Endodermal cell (in vitro differentiated cells): ENCODE results near the gene ZNF552. TPM values are rescaled to one million over a fixed set of nuclear protein-coding genes. Genes with fewer than 3 reads are reported as not detected.

Experiments used
- DNase-seq: peaks from one replicate; pipeline ENCODE4 v3.0.0-alpha.2; 2017
- H3K27ac ChIP-seq: 2 replicates; pipeline ENCODE4 v1.5.1; 2013; ENCODE audit warnings: mild to moderate bottlenecking, low read depth, low read length, moderate library complexity
- H3K27me3 ChIP-seq: 2 replicates; pipeline ENCODE4 v1.6.1; 2013; ENCODE audit warnings: mild to moderate bottlenecking, low read length, moderate library complexity; ENCODE audit not compliant: insufficient read depth, control insufficient read depth, poor library complexity, severe bottlenecking
- H3K36me3 ChIP-seq: 2 replicates; pipeline ENCODE4 v1.7.0; 2013; ENCODE audit warnings: mild to moderate bottlenecking, low read length, moderate library complexity; ENCODE audit not compliant: control insufficient read depth, insufficient read depth
- H3K4me1 ChIP-seq: one replicate; pipeline ENCODE4 v1.7.0; 2013; ENCODE audit warnings: low read length; ENCODE audit not compliant: control insufficient read depth, insufficient read depth
- H3K4me3 ChIP-seq: 2 replicates; pipeline ENCODE4 v1.5.1; 2013; ENCODE audit warnings: mild to moderate bottlenecking, low read length, moderate library complexity
- H3K9ac ChIP-seq: 2 replicates; pipeline ENCODE4 v1.6.1; 2013; ENCODE audit warnings: mild to moderate bottlenecking, low read length, moderate library complexity; ENCODE audit not compliant: poor library complexity, severe bottlenecking; ENCODE audit errors: extremely low read depth
- H3K9me3 ChIP-seq: 2 replicates; pipeline ENCODE4 v1.6.1; 2013; ENCODE audit warnings: mild to moderate bottlenecking, low read length, moderate library complexity; ENCODE audit not compliant: control insufficient read depth
- H3K27ac Mint-ChIP-seq: 2 replicates; pipeline ENCODE4 v1.8.0; 2020; ENCODE audit warnings: mixed read lengths
- H3K27me3 Mint-ChIP-seq: 2 replicates; pipeline ENCODE4 v1.8.0; 2021; ENCODE audit warnings: mild to moderate bottlenecking, mixed read lengths; ENCODE audit not compliant: insufficient read depth
- H3K36me3 Mint-ChIP-seq: 2 replicates; pipeline ENCODE4 v1.8.0; 2020; ENCODE audit warnings: low read depth, mixed read lengths
- H3K4me1 Mint-ChIP-seq: 2 replicates; pipeline ENCODE4 v1.8.0; 2020; ENCODE audit warnings: mixed read lengths
- H3K4me3 Mint-ChIP-seq: 2 replicates; pipeline ENCODE4 v1.8.0; 2020; ENCODE audit warnings: mild to moderate bottlenecking, moderate library complexity, mixed read lengths
- H3K9me3 Mint-ChIP-seq: 2 replicates; pipeline ENCODE4 v1.8.0; 2020; ENCODE audit warnings: mild to moderate bottlenecking, mixed read lengths
- WGBS, 2 experiments: methylation state at CpG; one replicate each; pipeline versions ENCODE4 v1.1.5 to v1.1.7; 2013; ENCODE audit warnings: missing lambda C conversion rate in 2 of 2, mixed read lengths in 1 of 2; ENCODE audit not compliant: insufficient coverage in 1 of 2, insufficient read length in 1 of 2; 5-methylcytosine and 5-hydroxymethylcytosine counted together
- total RNA-seq, 2 donors: library from RNA; stranded (reverse); fragmentation: NEBNext Ultra II Directional in 1 of 2; extraction: Animal tissue kit (Norgen Biotek cat#: 25700) in 1 of 2; gene quantifications; 2 replicates in 1 of 2; 3 replicates in 1 of 2; pipeline ENCODE4 v1.2.1, GENCODE V29; 2021
- TF ChIP-seq, protein P1 (sequence below): fragments of 200-600 bp; sonication (generic); conservative IDR thresholded peaks from 2 replicates; pipeline ENCODE4 v1.5.0; 2021; ENCODE audit warnings: antibody characterized with exemption, mild to moderate bottlenecking

Gene ZNF552
- total RNA-seq, 2 donors from 2014 or later = 17.4 to 18.8 TPM

GRCh38 chr19:57759096-57759495 lies 55.6 kb downstream of the ZNF552 start:
- Histone ChIP-seq H3K4me1 (no peaks in the 10 kb centered on the region), H3K9ac (no peak overlapping the region), H3K4me3 (no peak overlapping the region), H3K27me3 (no peaks in the 10 kb centered on the region), H3K9me3 (peaks cover 13% of the 10 kb centered on the region), H3K36me3 (peaks cover 56% of the 10 kb centered on the region), H3K27ac (no peak overlapping the region)
- Mint-ChIP-seq H3K36me3 (peaks cover 75% of the 10 kb centered on the region), H3K27ac (no peak overlapping the region), H3K4me3 (no peak overlapping the region), H3K27me3 (no peaks in the 10 kb centered on the region), H3K4me1 (no peaks in the 10 kb centered on the region), H3K9me3 (peaks cover 22% of the 10 kb centered on the region)
- DNase-seq = no peak
- 85 to 98% methylated on average over 2 of the region's 2 CpGs for WGBS, 2 experiments
- TF ChIP-seq, protein P1, sequence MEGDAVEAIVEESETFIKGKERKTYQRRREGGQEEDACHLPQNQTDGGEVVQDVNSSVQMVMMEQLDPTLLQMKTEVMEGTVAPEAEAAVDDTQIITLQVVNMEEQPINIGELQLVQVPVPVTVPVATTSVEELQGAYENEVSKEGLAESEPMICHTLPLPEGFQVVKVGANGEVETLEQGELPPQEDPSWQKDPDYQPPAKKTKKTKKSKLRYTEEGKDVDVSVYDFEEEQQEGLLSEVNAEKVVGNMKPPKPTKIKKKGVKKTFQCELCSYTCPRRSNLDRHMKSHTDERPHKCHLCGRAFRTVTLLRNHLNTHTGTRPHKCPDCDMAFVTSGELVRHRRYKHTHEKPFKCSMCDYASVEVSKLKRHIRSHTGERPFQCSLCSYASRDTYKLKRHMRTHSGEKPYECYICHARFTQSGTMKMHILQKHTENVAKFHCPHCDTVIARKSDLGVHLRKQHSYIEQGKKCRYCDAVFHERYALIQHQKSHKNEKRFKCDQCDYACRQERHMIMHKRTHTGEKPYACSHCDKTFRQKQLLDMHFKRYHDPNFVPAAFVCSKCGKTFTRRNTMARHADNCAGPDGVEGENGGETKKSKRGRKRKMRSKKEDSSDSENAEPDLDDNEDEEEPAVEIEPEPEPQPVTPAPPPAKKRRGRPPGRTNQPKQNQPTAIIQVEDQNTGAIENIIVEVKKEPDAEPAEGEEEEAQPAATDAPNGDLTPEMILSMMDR = no peak

DNA sequence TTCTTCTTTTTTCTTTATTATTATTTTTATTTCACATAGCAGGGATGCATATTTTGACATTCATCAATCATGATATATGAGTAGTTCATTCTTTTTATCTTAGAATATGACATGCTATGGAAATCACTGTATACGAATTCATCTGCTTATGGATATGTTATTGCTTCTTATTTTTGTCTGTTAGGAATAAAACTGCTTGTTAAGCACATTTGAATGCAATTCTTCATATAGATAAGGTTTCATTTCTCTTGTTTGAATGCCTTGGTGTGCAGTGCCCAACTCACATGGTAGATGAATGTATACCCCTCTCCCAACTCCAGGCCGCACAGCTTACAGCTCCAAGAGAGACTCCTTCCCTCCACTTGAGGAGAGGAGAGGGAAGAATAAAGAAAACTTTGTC lies 56.8 kb downstream of the ZNF552 start:
- Histone ChIP-seq H3K27ac (no peak overlapping the region), H3K4me1 (no peaks in the 10 kb centered on the region), H3K27me3 (no peaks in the 10 kb centered on the region), H3K4me3 (no peak overlapping the region), H3K9me3 (peaks cover 24% of the 10 kb centered on the region), H3K36me3 (peaks cover 68% of the 10 kb centered on the region), H3K9ac (no peak overlapping the region)
- Mint-ChIP-seq H3K27ac (no peak overlapping the region), H3K4me3 (no peak overlapping the region), H3K36me3 (peaks cover 76% of the 10 kb centered on the region), H3K27me3 (no peaks in the 10 kb centered on the region), H3K9me3 (peaks cover 29% of the 10 kb centered on the region), H3K4me1 (no peaks in the 10 kb centered on the region)
- 95% methylated on average over 2 of the region's 2 CpGs; no CpG with 5 or more reads in 1 of the 2 experiments for WGBS, 2 experiments
- no peak for DNase-seq
- TF ChIP-seq, protein P1 = no peak

Other genes with a start within 250 kb of the ZNF552 start
- 1 to 10 TPM; 8.0 to 9.1 TPM for gene ZNF416, start 236.0 kb downstream of the ZNF552 start, total RNA-seq
- 10 to 100 TPM; 15.8 to 25.7 TPM for gene ZIK1, start 230.8 kb downstream of the ZNF552 start, total RNA-seq
- 10 to 100 TPM in 1 of 2 donors, 1 to 10 TPM in 1; 5.6 to 10.1 TPM for gene ZNF530, start 215.0 kb downstream of the ZNF552 start, total RNA-seq
- 10 to 100 TPM; 30.8 to 37.5 TPM for gene ZNF134, start 200.7 kb downstream of the ZNF552 start, total RNA-seq
- gene ZNF211, start 181.7 kb downstream of the ZNF552 start, total RNA-seq = 10 to 100 TPM; 17.4 to 20.7 TPM
- gene ZSCAN4, start 146.0 kb downstream of the ZNF552 start, total RNA-seq = not detected
- 10 to 100 TPM; 15.2 to 19.0 TPM for gene ZNF551, start 132.9 kb downstream of the ZNF552 start, total RNA-seq
- gene ZNF154, start 105.7 kb downstream of the ZNF552 start, total RNA-seq = 10 to 100 TPM; 15.9 to 21.2 TPM
- 1 to 10 TPM; 6.0 to 9.6 TPM for gene ZNF671, start 87.3 kb downstream of the ZNF552 start, total RNA-seq
- 10 to 100 TPM; 16.2 to 21.4 TPM for gene ZNF776, start 68.1 kb downstream of the ZNF552 start, total RNA-seq
- gene ZNF586, start 45.2 kb downstream of the ZNF552 start, total RNA-seq = 10 to 100 TPM; 15.1 to 17.0 TPM
- 10 to 100 TPM; 37.0 to 39.9 TPM for gene ZNF587B, start 15.4 kb upstream of the ZNF552 start, total RNA-seq
- gene ZNF587, start 34.9 kb upstream of the ZNF552 start, total RNA-seq = 10 to 100 TPM; 64.1 to 98.1 TPM
- gene ZNF814, start 74.1 kb upstream of the ZNF552 start, total RNA-seq = 10 to 100 TPM; 54.7 to 63.0 TPM
- 10 to 100 TPM; 16.5 to 30.9 TPM for gene ZNF417, start 101.7 kb upstream of the ZNF552 start, total RNA-seq
- gene ZNF418, start 120.5 kb upstream of the ZNF552 start, total RNA-seq = 10 to 100 TPM; 21.5 to 29.6 TPM
- gene ZNF256, start 132.8 kb upstream of the ZNF552 start, total RNA-seq = 10 to 100 TPM; 10.4 to 11.0 TPM
- gene C19orf18, start 159.6 kb upstream of the ZNF552 start, total RNA-seq = under 1 TPM; 0.40 to 0.51 TPM
- gene ZNF606, start 187.9 kb upstream of the ZNF552 start, total RNA-seq = 10 to 100 TPM; 25.8 to 34.7 TPM
- gene ZSCAN1, start 219.1 kb upstream of the ZNF552 start, total RNA-seq = 1 to 10 TPM; 1.5 to 2.2 TPM
- 10 to 100 TPM in 1 of 2 donors, 1 to 10 TPM in 1; 9.3 to 12.0 TPM for gene ZNF135, start 244.4 kb upstream of the ZNF552 start, total RNA-seq